ENCODE measurements around the gene KNTC1.

The KNTC1 gene

GRCh38 chr12:122659579-122659978 is 132.5 kb downstream of the KNTC1 start:
- no peak for FAIRE-seq

DNA sequence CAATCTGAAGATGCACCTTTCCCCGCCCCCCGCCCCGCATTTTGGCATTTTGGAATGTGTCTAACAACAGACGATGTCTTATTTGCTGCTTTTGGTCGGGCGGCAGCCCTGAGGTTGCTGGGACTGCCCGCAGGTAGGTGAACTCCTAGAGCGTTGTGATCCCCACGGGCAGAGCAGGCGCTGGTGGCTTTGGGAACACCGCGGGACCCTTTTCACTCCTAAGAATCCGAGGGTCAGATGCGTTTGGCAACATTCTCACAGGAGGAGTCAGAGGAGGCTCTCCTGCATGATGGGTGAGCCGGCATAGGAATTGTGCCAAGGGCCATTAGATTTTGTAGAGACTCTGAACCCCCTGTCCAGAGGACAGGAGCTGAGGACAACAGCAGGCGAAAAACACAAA is 134.2 kb downstream of the KNTC1 start:
- FAIRE-seq: no peak

DNA sequence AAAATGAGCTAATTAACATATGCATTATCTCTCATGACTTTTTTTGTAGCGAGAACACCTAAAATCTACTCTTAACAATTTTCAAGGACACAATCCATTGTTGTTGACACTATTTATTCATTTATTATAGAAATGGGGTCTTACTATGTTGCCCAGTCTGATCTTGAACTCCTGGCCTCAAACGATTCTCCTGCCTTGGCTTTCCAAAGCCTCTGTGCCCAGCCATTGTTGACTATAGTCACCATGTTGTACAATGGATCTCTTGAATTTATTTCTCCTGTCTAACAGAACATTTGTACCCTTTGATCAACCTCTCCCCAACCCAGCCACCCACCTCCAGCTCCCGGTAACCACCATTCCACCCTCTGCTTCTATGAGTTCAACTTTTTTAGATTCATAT is 134.9 kb downstream of the KNTC1 start:
- FAIRE-seq: no peak

- FAIRE-seq: no peak
Measured at GRCh38 chr12:122665349-122665748, 138.3 kb downstream of the KNTC1 start.

- FAIRE-seq: no peak
Measured at GRCh38 chr12:122665759-122666158, 138.7 kb downstream of the KNTC1 start.

GRCh38 chr12:122668268-122668667 is 141.2 kb downstream of the KNTC1 start:
- no peak for FAIRE-seq

DNA sequence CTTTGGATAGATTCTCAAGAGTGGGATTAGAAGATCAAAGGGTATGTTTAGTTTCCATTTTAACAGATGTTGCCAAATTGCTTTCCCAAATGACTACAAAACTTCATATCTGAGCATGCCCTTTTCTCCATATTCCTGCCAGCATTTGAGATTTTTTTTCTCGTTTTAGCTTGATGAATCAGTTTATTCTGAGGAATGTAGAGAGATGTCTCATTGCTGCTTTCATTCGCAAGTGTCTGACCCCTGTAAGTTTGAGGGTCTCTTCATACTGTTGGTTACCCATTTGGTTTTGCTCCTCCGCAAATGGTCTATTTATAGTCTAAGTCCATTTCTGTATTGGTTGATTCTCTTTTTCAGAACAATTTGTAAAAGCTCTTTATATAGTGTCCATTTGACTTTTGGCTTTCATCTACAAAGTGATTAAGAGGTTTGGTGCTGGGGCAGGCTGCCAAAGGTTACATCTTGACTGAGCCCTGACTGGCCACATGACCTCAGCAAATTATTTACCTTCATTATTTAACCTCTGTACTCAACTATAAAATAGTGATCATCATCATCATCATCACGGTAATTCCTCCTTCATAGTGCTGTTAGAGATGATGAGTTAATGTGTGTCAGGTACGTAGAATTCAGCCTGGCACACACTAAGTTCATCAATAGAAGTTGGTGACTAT is 142.5 kb downstream of the KNTC1 start:
- no peak for FAIRE-seq

- FAIRE-seq: no peak
Measured at GRCh38 chr12:122672515-122672914, 145.5 kb downstream of the KNTC1 start.

Data from colon (tissue), 2 donors.